ENCODE data around the gene LRMDA. TPM values are rescaled to one million over a fixed set of nuclear protein-coding genes. Genes with fewer than 3 reads are reported as not detected.
A peak's percentile ranks its signal among the peaks of the same experiment; 100 is the strongest.

Gene LRMDA
- total RNA-seq, 3 donors from 2014 or later (not counting 1 experiment from before 2014, with no cell fraction given), result 1.4 to 2.4 (median 2.1) TPM

GRCh38 chr10:75932921-75933320 lies 501.5 kb downstream of the LRMDA start:
- TF ChIP-seq CTCF (IDR thresholded peaks at IDR 0.05), result no peak
- Histone ChIP-seq H3K9me3 (ENCODE audit: control insufficient read depth, insufficient read depth, low read length) (no peaks in the 10 kb centered on the region), H3K4me1 (ENCODE audit: control insufficient read depth, insufficient read depth, low read length) (no peaks in the 10 kb centered on the region), H3K36me3 (ENCODE audit: control insufficient read depth, insufficient read depth, low read length) (no peaks in the 10 kb centered on the region), H3K27ac (ENCODE audit: low read length) (no peak overlapping the region), H3K27me3 (ENCODE audit: control insufficient read depth, insufficient read depth, low read length) (no peaks in the 10 kb centered on the region), H3K4me3 (ENCODE audit: low read length) (no peak overlapping the region)
- intact Hi-C loops (cut with micrococcal nuclease), result no loop called here
- Mint-ChIP-seq H3K4me1 (peaks cover 0 to 5% of the 10 kb centered on the region in 2 donors), H3K27me3 (ENCODE audit: low read depth in 2 of 2) (peaks cover 6 to 8% of the 10 kb centered on the region in 2 donors), H3K4me3 (no peak overlapping the region), H3K27ac (no peak overlapping the region), H3K9me3 (no peaks in the 10 kb centered on the region), H3K36me3 (no peaks in the 10 kb centered on the region)
- ATAC-seq, result peak in 1 of 3 donors; percentile 65
- 55% methylated on average over 3 of the region's 3 CpGs for WGBS (ENCODE audit: insufficient coverage)
- no peak for DNase-seq

GRCh38 chr10:75935240-75935639 lies 503.8 kb downstream of the LRMDA start:
- no peak for ATAC-seq
- Mint-ChIP-seq H3K27ac (no peak overlapping the region), H3K27me3 (ENCODE audit: low read depth in 2 of 2) (peaks cover 5 to 6% of the 10 kb centered on the region in 2 donors), H3K4me3 (no peak overlapping the region), H3K36me3 (no peaks in the 10 kb centered on the region), H3K4me1 (peaks cover 0 to 5% of the 10 kb centered on the region in 2 donors), H3K9me3 (no peaks in the 10 kb centered on the region)
- H3K4me1 ChIP-seq (ENCODE audit: control insufficient read depth, insufficient read depth, low read length), result no peaks in the 10 kb centered on the region
- DNase-seq, result no peak
- H3K9me3 ChIP-seq (ENCODE audit: control insufficient read depth, insufficient read depth, low read length), result no peaks in the 10 kb centered on the region
- H3K27ac ChIP-seq (ENCODE audit: low read length), result no peak overlapping the region
- 18% methylated on average over 3 of the region's 3 CpGs for WGBS (ENCODE audit: insufficient coverage)
- TF ChIP-seq CTCF (IDR thresholded peaks at IDR 0.05), result no peak
- no peak overlapping the region for H3K4me3 ChIP-seq (ENCODE audit: low read length)
- intact Hi-C loops (cut with micrococcal nuclease), result no loop called here
- no peaks in the 10 kb centered on the region for H3K36me3 ChIP-seq (ENCODE audit: control insufficient read depth, insufficient read depth, low read length)
- H3K27me3 ChIP-seq (ENCODE audit: control insufficient read depth, insufficient read depth, low read length), result no peaks in the 10 kb centered on the region

- DNase-seq (no peak), ATAC-seq (no peak)
- Mint-ChIP-seq H3K27me3 (ENCODE audit: low read depth in 2 of 2) (peaks cover 5 to 6% of the 10 kb centered on the region in 2 donors), H3K4me1 (peaks cover 0 to 5% of the 10 kb centered on the region in 2 donors), H3K4me3 (no peak overlapping the region), H3K27ac (no peak overlapping the region), H3K36me3 (no peaks in the 10 kb centered on the region), H3K9me3 (no peaks in the 10 kb centered on the region)
- no peaks in the 10 kb centered on the region for H3K27me3 ChIP-seq (ENCODE audit: control insufficient read depth, insufficient read depth, low read length)
- no peaks in the 10 kb centered on the region for H3K36me3 ChIP-seq (ENCODE audit: control insufficient read depth, insufficient read depth, low read length)
- TF ChIP-seq CTCF (IDR thresholded peaks at IDR 0.05), result no peak
- intact Hi-C loops (cut with micrococcal nuclease), result no loop called here
- H3K4me1 ChIP-seq (ENCODE audit: control insufficient read depth, insufficient read depth, low read length), result no peaks in the 10 kb centered on the region
- no peaks in the 10 kb centered on the region for H3K9me3 ChIP-seq (ENCODE audit: control insufficient read depth, insufficient read depth, low read length)
- 39% methylated on average over 4 of the region's 5 CpGs for WGBS (ENCODE audit: insufficient coverage)
- H3K27ac ChIP-seq (ENCODE audit: low read length), result no peak overlapping the region
- no peak overlapping the region for H3K4me3 ChIP-seq (ENCODE audit: low read length)
Measured at GRCh38 chr10:75935650-75936400, 504.4 kb downstream of the LRMDA start.

GRCh38 chr10:75936841-75937240 lies 505.4 kb downstream of the LRMDA start:
- Mint-ChIP-seq H3K27ac (no peak overlapping the region), H3K36me3 (no peaks in the 10 kb centered on the region), H3K4me3 (no peak overlapping the region), H3K4me1 (peaks cover 0 to 5% of the 10 kb centered on the region in 2 donors), H3K9me3 (no peaks in the 10 kb centered on the region), H3K27me3 (ENCODE audit: low read depth in 2 of 2) (peaks cover 5 to 6% of the 10 kb centered on the region in 2 donors)
- WGBS (ENCODE audit: insufficient coverage), result 80% methylated on average over 1 of the region's 2 CpGs
- no peaks in the 10 kb centered on the region for H3K9me3 ChIP-seq (ENCODE audit: control insufficient read depth, insufficient read depth, low read length)
- ATAC-seq, result no peak
- intact Hi-C loops (cut with micrococcal nuclease), result no loop called here
- no peak for TF ChIP-seq CTCF (IDR thresholded peaks at IDR 0.05)
- H3K4me1 ChIP-seq (ENCODE audit: control insufficient read depth, insufficient read depth, low read length), result no peaks in the 10 kb centered on the region
- no peaks in the 10 kb centered on the region for H3K36me3 ChIP-seq (ENCODE audit: control insufficient read depth, insufficient read depth, low read length)
- H3K4me3 ChIP-seq (ENCODE audit: low read length), result no peak overlapping the region
- DNase-seq, result no peak
- no peaks in the 10 kb centered on the region for H3K27me3 ChIP-seq (ENCODE audit: control insufficient read depth, insufficient read depth, low read length)
- H3K27ac ChIP-seq (ENCODE audit: low read length), result no peak overlapping the region

Data from natural killer cell (primary cell).